GM18873 (cell line): Measurements from ENCODE around the gene KMO.

ENCODE experiments used
- ATAC-seq: cut with Tn5 transposase; IDR thresholded peaks from one replicate; pipeline ENCODE4 v1.9.1; 2021; ENCODE audit warnings: mild to moderate bottlenecking, moderate library complexity, moderate number of reproducible peaks; ENCODE audit not compliant: unreplicated experiment, low FRiP score

Gene KMO

DNA sequence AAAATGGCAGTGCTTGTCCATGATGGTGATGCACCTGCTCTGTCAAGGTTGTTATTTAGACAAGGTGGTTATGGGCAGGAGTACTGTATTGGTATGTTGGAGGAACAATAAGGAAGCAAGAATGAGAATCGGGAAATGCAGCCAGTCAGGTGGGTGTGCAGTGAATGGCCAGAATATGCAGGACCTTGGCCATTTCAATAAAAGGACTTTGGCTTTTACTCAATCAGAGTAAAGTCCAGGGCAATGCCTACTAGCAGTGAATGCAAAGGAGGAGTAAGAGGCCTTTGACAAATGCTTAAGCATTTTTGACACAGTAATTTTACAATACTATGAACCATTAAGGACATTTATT, 110.4 kb downstream of the KMO start:
- no peak for ATAC-seq

DNA sequence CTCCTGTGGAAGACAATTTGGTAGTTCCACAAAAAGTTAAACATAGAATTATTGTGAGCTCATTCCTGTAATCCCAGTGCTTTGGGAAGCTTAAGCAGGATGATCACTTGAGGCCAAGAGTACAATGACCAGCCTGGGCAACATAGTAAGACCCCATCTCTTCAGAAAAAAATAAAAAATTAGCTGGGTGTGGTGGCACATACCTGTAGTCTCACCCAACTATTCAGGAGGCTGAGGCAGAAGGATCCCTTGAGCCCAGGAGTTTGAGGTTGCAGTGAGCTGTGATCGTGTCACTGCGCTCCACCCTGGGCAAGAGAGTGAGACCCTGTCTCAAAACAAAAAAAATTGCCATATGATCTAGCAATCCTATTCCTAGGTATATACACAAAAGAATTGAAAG, 112.1 kb downstream of the KMO start:
- no peak for ATAC-seq

DNA sequence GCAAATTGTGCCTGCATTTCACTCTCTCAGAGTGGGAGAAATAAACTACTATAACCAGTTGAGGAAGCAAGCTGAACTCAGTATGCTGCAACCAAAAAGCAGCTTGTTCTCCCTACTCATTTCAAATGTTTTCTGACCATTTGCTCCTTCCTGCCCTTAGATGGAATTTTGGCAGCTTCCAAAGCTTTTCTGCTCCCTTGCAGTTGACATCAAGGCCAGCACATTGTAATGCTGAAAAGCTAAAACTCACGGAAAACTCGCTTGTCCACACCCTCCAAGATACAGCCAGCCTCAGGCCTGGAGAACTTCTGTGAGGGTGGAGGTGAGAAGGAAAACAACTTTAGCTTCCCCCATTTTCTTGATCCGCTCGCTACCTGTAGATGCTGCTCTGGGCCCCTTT, 113.0 kb downstream of the KMO start:
- ATAC-seq: no peak
